NCI-H460 (cell line): ENCODE measurements around the gene TTC7B. TPM values are rescaled to one million over a fixed set of nuclear protein-coding genes. Genes with fewer than 3 reads are reported as not detected.

Experiments
- DNase-seq: peaks from one replicate; pipeline ENCODE4 v3.0.0-alpha.2; 2016; ENCODE audit warnings: low read depth; ENCODE audit errors: extremely low read depth
- total RNA-seq: library from RNA; depleted of rRNA; stranded (reverse); fragments of >200 nt; shearing (Covaris generic); gene quantifications from 2 replicates; pipeline ENCODE4 v1.2.3, GENCODE V29; 2014

Gene TTC7B
- total RNA-seq, 1 experiment from 2014 or later = 40.9 TPM

- DNase-seq = no peak
These were observed 309.5 kb downstream of the TTC7B start for GRCh38 chr14:90506748-90507147.

- DNase-seq = no peak
These were observed 310.7 kb downstream of the TTC7B start for GRCh38 chr14:90505531-90505930.

DNA sequence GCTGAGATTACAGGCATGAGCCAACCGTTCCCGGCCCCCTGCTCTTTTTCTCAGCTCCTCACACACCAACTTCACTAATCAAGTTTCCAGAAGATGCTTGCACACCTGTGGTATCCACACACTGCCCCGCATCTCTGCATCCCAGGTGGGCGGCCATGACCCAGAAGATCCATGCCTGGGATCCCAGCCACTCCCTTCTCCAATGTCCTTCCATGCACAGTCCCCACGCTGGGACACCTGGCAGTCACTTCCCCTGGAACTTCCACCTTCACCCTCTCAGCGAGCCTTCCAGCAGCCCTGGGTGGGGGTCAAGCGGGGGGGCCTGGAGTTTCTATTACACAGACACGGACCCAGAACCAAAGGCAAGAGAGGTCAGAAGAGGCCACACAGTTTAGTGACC is 311.6 kb downstream of the TTC7B start:
- no peak for DNase-seq

DNA sequence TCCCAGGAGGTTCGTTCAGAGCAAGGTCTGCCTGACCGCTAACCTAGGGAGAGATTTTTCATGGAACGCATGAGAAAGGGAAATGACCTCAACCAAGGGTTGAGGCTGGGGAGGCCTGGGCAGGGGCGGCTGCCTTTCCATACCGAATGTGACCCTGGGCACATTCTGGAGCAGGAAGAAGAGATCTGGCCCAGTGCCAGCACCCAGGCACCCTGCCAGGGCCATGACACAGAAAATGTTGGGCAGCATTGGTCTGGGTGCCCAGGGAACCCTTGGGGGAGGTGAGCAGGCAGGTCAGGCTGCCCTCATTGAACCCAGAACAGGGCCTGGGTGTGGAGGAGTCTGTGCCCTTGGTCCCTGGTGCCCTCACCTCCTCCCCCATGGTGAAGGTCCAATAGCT is 312.6 kb downstream of the TTC7B start:
- DNase-seq = no peak

GRCh38 chr14:90502760-90503159 is 313.5 kb downstream of the TTC7B start:
- no peak for DNase-seq

GRCh38 chr14:90500665-90501370 is 315.4 kb downstream of the TTC7B start:
- DNase-seq = no peak

DNA sequence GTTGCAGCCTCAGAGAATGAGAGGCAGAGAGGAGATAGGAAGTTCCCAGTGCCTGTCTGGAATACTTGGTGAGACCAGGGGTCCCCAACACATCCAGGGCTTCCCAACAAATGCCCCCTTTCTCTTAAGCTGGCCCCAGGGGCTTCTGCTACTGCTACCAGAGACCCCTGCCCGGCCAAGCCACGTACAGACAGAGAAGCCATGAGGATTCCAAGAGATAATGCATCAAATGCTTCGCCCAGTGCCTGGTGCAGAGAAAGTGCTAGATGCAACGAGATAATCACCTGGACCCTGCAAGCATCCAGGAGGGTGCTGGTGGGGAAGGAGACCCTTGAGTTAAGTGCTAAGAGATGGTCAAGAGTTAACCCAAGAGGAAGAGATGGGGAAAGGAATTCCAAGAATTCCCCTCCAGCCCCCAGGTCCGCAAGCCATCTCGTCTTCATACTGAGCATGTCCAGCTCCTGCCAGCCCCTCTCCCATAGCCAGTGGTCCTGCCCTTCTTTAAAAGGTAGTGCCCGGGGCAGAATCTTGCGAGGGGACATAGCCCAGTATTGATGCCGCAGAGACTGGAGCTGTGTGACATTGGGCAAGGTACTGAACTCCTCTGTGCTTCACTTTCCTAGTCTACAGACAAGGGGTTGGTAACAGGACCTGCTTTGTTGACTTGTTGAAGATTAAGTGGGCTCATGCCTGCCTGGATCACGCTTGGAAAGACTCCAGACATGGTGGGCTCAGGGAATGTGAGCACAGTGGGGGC is 316.1 kb downstream of the TTC7B start:
- DNase-seq = no peak

GRCh38 chr14:90499121-90499520 is 317.1 kb downstream of the TTC7B start:
- no peak for DNase-seq

- no peak for DNase-seq
These were observed 318.0 kb downstream of the TTC7B start for GRCh38 chr14:90498198-90498597.

- no peak for DNase-seq
These were observed 319.9 kb downstream of the TTC7B start for GRCh38 chr14:90496379-90496778.

GRCh38 chr14:90495357-90496276 is 320.6 kb downstream of the TTC7B start:
- DNase-seq = peak; percentile 66

GRCh38 chr14:90491911-90492531 is 324.2 kb downstream of the TTC7B start:
- no peak for DNase-seq

DNA sequence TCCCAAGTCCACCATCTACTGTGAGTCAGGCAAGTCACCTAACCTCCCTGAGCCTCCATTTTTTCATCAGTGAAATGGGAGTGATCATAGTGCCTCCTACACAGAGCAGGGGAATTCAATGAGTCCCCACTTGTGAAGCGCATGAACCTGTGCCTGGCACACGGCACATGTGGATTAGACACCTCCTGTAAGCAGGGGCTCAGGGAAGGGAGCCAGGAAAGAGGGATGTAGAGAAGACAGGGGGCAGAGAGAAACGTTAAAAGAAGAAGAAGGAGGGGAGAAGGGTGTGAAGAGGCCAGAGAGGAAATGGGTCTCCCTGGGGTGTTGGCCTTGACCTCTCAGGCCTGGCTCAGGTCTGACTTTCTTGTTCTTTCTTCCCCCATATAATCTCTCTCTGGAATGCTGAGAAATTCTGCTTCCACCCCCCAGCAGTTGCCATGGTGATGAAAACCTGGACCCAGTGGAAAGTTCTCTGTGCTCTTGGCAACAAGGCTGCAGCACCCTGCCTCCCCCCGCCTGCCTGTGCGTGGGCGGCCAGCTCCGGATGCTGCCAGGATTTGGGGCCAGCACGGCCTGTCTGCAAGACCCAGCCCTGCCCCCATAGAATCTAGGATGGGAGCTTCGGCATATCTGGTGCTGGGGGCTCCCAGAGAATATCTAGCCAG is 324.9 kb downstream of the TTC7B start:
- no peak for DNase-seq

- DNase-seq = no peak
These were observed 325.5 kb downstream of the TTC7B start for GRCh38 chr14:90490720-90491050.

DNA sequence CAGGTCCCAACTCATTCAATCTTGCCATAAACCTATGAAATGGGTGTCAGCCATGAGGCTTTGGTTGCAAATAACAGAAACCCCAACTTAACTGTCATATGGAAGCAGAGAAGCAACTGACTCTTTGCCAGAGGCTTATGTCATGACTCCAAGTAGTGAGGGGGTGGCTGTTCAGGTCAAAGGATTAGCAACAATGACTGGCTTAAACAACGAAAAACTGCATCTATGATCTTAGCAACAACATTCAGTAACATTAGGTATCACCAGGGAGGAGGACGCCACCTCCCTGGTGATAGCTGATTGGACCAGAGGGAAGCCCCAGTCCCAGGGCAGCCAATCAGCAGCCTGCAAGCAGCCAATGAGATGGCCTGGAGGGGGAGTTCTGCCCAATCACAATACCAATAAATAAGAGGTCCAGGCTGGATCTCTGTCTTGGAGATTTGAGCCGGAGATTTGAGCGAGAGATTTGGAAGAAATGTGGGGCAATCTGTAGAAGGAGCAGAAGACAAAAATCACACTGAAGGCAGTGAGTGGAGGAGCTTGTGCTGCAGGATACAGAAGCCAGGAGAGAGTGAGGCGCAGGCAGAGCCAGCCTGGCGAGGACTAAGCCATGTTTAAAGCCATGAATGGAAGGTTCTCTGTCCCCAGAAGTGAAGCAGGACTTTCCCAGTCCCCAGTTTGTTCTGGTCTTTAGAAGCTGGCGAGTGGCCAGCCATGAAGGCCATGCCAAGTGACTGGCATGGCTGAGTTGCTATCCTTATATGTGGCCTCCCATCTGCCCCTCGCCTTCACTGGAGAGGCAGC is 326.1 kb downstream of the TTC7B start:
- DNase-seq = no peak

- no peak for DNase-seq
These were observed 326.9 kb downstream of the TTC7B start for GRCh38 chr14:90489306-90489705.

DNA sequence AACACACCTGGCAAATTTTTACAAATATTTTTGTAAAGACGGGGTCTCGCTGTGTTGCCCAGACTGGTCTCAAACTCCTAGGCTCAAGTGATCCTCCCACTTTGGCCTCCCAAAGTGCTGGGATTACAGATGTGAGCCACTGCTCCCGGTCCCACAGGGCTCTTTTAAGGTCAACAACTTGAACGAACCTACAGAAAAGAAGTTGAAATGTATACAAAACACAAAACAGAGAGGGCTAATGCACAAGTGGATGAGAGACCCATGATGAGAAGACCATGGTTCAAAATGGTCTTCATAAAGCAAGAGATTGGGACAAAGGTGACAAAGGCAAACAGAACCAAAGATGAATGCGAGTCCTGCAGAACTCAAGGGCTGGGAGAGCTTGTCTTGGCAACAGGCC is 328.0 kb downstream of the TTC7B start:
- DNase-seq = no peak

DNA sequence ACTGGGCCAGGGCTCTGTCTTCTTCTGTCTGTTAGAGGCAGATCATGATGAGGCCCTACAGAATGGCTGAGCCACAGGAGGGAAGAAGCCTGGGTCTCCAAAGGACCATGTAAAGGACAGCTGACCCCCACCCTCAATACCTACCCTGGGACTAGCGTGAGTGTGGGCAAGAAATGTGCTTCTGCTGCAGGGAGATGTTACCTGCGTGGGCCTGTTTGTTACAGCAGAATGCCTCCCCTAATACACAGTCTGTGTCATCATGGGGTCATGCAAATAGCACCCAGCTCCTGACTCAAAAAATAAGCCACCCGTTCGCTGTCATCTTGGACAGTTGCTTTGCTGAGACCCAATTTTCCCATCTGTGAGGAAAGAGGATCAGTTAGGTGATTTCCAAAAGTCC is 328.8 kb downstream of the TTC7B start:
- DNase-seq = no peak

DNA sequence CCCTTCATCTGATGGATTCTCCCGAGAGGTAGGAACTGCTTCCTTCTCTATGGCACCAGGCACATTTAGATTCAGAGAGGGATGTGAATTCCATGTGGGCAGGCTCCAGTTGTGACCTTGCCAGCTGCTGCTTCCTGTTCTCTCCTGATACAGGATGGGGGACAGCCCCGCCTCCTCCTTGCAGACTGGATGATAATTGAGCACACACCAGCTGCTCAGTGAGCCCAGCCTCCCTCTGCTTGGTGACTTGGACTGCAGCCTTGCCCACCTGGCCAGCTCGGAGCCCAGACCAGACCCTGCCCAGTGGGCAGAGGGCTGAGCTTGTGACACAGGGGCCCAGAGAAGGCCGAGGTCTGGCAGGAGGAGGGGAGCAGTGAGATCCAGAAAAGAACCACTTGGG is 329.2 kb downstream of the TTC7B start:
- no peak for DNase-seq

- no peak for DNase-seq
These were observed 331.9 kb downstream of the TTC7B start for GRCh38 chr14:90484291-90484690.
